HG03520 (cell line): ENCODE data around the gene BBS12.

ENCODE experiments used
- ATAC-seq: cut with Tn5 transposase; IDR thresholded peaks from one replicate; pipeline ENCODE4 v1.9.1; 2021; ENCODE audit warnings: mild to moderate bottlenecking, moderate library complexity; ENCODE audit not compliant: unreplicated experiment

The BBS12 gene

GRCh38 chr4:122732329-122733026 is at the start of gene BBS12:
TSS of gene BBS12 (plus strand) at chr4:122732704. CDS start at chr4:122741893, 9,189 bp downstream.
- ATAC-seq, result peak; percentile 100

GRCh38 chr4:122686691-122687090 is 45.8 kb upstream of the BBS12 start:
- ATAC-seq, result no peak

GRCh38 chr4:122687531-122688061 is 44.9 kb upstream of the BBS12 start:
- ATAC-seq, result peak; percentile 45

- no peak for ATAC-seq
Measured at GRCh38 chr4:122688529-122689140, 43.9 kb upstream of the BBS12 start.

GRCh38 chr4:122689972-122690371 is 42.5 kb upstream of the BBS12 start:
- peak; percentile 88 for ATAC-seq

- no peak for ATAC-seq
Measured at GRCh38 chr4:122691988-122692387, 40.5 kb upstream of the BBS12 start.

GRCh38 chr4:122692641-122693520 is 39.6 kb upstream of the BBS12 start:
- no peak for ATAC-seq

GRCh38 chr4:122695226-122695625 is 37.3 kb upstream of the BBS12 start:
- ATAC-seq, result no peak

- ATAC-seq, result no peak
Measured at GRCh38 chr4:122700178-122700725, 32.3 kb upstream of the BBS12 start.

- no peak for ATAC-seq
Measured at GRCh38 chr4:122701061-122701460, 31.4 kb upstream of the BBS12 start.

- ATAC-seq, result no peak
Measured at GRCh38 chr4:122701965-122702364, 30.5 kb upstream of the BBS12 start.

GRCh38 chr4:122702939-122703338 is 29.6 kb upstream of the BBS12 start:
- ATAC-seq, result no peak

- ATAC-seq, result no peak
Measured at GRCh38 chr4:122703868-122704267, 28.6 kb upstream of the BBS12 start.

GRCh38 chr4:122705009-122705408 is 27.5 kb upstream of the BBS12 start:
- no peak for ATAC-seq

GRCh38 chr4:122705547-122706117 is 26.9 kb upstream of the BBS12 start:
- no peak for ATAC-seq

- no peak for ATAC-seq
Measured at GRCh38 chr4:122706511-122706910, 26.0 kb upstream of the BBS12 start.

GRCh38 chr4:122707497-122707896 is 25.0 kb upstream of the BBS12 start:
- no peak for ATAC-seq

GRCh38 chr4:122709236-122709635 is 23.3 kb upstream of the BBS12 start:
- no peak for ATAC-seq

GRCh38 chr4:122710434-122711308 is 21.8 kb upstream of the BBS12 start:
- peak; percentile 87 for ATAC-seq

GRCh38 chr4:122711919-122712318 is 20.6 kb upstream of the BBS12 start:
- ATAC-seq, result no peak
